GM23338 (cell line): ENCODE results near the gene ERN1.

ENCODE experiments used
- EZH2 ChIP-seq: fragments of 200-600 bp; sonication (generic); IDR thresholded peaks from one replicate; pipeline ENCODE4 v1.8.0; 2017; ENCODE audit warnings: antibody characterized with exemption, mild to moderate bottlenecking, low read depth; ENCODE audit not compliant: unreplicated experiment
- JUNB ChIP-seq: IDR thresholded peaks from one replicate; pipeline ENCODE4 v1.6.1; 2016; ENCODE audit warnings: antibody characterized with exemption; ENCODE audit not compliant: unreplicated experiment
- POLR2AphosphoS5 ChIP-seq: IDR thresholded peaks from 2 replicates; pipeline ENCODE4 v1.6.1; 2016; ENCODE audit warnings: antibody characterized with exemption, low read depth
- ZNF114 ChIP-seq: fragments of 250-450 bp; sonication (Bioruptor Pico); IDR thresholded peaks from 2 replicates; pipeline ENCODE4 v1.5.0; 2020; ENCODE audit warnings: mild to moderate bottlenecking, moderate library complexity
- ZNF331 ChIP-seq: fragments of 250-450 bp; sonication (Bioruptor Pico); IDR thresholded peaks from 2 replicates; pipeline ENCODE4 v1.5.0; 2020; ENCODE audit warnings: low read depth, mild to moderate bottlenecking, moderate library complexity
- TF ChIP-seq, protein P1 (sequence below), 2 experiments: fragments of 200-600 bp in 1 of 2; sonication (generic) in 1 of 2; conservative IDR thresholded peaks; 2 replicates each; pipeline versions ENCODE4 v1.5.1 to v1.6.1; 2016 to 2017; ENCODE audit warnings: antibody characterized with exemption in 2 of 2, low read depth in 2 of 2, mild to moderate bottlenecking in 2 of 2, moderate library complexity in 1 of 2
- TF ChIP-seq, protein P2 (sequence below): IDR thresholded peaks from one replicate; pipeline ENCODE4 v1.6.1; 2018; ENCODE audit warnings: antibody characterized with exemption; ENCODE audit not compliant: unreplicated experiment

DNA sequence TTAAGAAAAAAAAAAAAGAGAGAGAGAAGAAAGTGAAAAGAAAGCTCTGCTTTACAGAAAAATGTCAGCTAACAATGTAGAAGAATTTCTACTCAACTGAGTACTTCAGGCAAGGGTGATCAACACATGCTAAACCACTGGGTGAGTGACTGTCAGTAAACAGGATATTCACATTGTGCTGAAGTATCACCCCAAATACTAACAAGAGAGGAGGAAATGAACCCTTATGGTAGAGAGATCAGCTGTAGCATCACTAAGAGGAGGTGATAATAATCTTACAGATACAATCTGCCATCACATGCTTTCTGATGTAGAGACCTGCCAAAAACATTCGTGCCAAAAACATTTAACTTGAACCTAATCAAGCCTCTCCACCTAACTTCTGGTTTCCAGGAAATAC is 78.8 kb downstream of the ERN1 start:
- TF ChIP-seq EZH2 (no peak), ZNF114 (CRISPR knock-in tag) (no peak), POLR2AphosphoS5 (no peak), ZNF331 (CRISPR knock-in tag) (no peak), JUNB (no peak)
- TF ChIP-seq, protein P1, sequence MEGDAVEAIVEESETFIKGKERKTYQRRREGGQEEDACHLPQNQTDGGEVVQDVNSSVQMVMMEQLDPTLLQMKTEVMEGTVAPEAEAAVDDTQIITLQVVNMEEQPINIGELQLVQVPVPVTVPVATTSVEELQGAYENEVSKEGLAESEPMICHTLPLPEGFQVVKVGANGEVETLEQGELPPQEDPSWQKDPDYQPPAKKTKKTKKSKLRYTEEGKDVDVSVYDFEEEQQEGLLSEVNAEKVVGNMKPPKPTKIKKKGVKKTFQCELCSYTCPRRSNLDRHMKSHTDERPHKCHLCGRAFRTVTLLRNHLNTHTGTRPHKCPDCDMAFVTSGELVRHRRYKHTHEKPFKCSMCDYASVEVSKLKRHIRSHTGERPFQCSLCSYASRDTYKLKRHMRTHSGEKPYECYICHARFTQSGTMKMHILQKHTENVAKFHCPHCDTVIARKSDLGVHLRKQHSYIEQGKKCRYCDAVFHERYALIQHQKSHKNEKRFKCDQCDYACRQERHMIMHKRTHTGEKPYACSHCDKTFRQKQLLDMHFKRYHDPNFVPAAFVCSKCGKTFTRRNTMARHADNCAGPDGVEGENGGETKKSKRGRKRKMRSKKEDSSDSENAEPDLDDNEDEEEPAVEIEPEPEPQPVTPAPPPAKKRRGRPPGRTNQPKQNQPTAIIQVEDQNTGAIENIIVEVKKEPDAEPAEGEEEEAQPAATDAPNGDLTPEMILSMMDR (conservative IDR thresholded peaks at IDR 0.05; ENCODE audit: low read depth in 2 of 2) = no peak
- TF ChIP-seq, protein P2, sequence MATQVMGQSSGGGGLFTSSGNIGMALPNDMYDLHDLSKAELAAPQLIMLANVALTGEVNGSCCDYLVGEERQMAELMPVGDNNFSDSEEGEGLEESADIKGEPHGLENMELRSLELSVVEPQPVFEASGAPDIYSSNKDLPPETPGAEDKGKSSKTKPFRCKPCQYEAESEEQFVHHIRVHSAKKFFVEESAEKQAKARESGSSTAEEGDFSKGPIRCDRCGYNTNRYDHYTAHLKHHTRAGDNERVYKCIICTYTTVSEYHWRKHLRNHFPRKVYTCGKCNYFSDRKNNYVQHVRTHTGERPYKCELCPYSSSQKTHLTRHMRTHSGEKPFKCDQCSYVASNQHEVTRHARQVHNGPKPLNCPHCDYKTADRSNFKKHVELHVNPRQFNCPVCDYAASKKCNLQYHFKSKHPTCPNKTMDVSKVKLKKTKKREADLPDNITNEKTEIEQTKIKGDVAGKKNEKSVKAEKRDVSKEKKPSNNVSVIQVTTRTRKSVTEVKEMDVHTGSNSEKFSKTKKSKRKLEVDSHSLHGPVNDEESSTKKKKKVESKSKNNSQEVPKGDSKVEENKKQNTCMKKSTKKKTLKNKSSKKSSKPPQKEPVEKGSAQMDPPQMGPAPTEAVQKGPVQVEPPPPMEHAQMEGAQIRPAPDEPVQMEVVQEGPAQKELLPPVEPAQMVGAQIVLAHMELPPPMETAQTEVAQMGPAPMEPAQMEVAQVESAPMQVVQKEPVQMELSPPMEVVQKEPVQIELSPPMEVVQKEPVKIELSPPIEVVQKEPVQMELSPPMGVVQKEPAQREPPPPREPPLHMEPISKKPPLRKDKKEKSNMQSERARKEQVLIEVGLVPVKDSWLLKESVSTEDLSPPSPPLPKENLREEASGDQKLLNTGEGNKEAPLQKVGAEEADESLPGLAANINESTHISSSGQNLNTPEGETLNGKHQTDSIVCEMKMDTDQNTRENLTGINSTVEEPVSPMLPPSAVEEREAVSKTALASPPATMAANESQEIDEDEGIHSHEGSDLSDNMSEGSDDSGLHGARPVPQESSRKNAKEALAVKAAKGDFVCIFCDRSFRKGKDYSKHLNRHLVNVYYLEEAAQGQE = no peak
